Effector memory CD4-positive, alpha-beta T cell (primary cell): Measurements from ENCODE around the gene KL.

Source experiments
- DNase-seq, 3 donors: peaks; one replicate each; pipeline ENCODE4 v3.0.0-alpha.2; 2020
- H3K27ac ChIP-seq: 2 replicates; pipeline ENCODE4 v1.7.0; 2013; ENCODE audit warnings: mild to moderate bottlenecking, low read length, moderate library complexity; ENCODE audit not compliant: insufficient read depth, poor library complexity, severe bottlenecking
- H3K27me3 ChIP-seq: replicated peaks from 2 replicates; pipeline ENCODE4 v1.7.0; 2013; ENCODE audit warnings: mild to moderate bottlenecking, low read length; ENCODE audit not compliant: insufficient read depth, control insufficient read depth, poor library complexity, severe bottlenecking
- H3K36me3 ChIP-seq: 2 replicates; pipeline ENCODE4 v1.7.0; 2013; ENCODE audit warnings: mild to moderate bottlenecking, low read length, moderate library complexity; ENCODE audit not compliant: control insufficient read depth, insufficient read depth
- H3K4me1 ChIP-seq: 2 replicates; pipeline ENCODE4 v1.7.0; 2013; ENCODE audit warnings: low read length, mild to moderate bottlenecking; ENCODE audit not compliant: control insufficient read depth, insufficient read depth, poor library complexity, severe bottlenecking
- H3K4me3 ChIP-seq: 2 replicates; pipeline ENCODE4 v1.7.0; 2013; ENCODE audit warnings: low read length, low read depth, mild to moderate bottlenecking; ENCODE audit not compliant: insufficient read depth, poor library complexity, severe bottlenecking
- H3K9me3 ChIP-seq: 2 replicates; pipeline ENCODE4 v1.7.0; 2013; ENCODE audit warnings: mild to moderate bottlenecking, low read length, moderate library complexity; ENCODE audit not compliant: control insufficient read depth
- total RNA-seq, 3 donors: gene quantifications; one replicate each; lab custom pipeline; 2026; lab: John Stamatoyannopoulos, UW

KL gene
- 0 to 0.35 (median 0.19) reads per million in 3 donors for total RNA-seq

DNA sequence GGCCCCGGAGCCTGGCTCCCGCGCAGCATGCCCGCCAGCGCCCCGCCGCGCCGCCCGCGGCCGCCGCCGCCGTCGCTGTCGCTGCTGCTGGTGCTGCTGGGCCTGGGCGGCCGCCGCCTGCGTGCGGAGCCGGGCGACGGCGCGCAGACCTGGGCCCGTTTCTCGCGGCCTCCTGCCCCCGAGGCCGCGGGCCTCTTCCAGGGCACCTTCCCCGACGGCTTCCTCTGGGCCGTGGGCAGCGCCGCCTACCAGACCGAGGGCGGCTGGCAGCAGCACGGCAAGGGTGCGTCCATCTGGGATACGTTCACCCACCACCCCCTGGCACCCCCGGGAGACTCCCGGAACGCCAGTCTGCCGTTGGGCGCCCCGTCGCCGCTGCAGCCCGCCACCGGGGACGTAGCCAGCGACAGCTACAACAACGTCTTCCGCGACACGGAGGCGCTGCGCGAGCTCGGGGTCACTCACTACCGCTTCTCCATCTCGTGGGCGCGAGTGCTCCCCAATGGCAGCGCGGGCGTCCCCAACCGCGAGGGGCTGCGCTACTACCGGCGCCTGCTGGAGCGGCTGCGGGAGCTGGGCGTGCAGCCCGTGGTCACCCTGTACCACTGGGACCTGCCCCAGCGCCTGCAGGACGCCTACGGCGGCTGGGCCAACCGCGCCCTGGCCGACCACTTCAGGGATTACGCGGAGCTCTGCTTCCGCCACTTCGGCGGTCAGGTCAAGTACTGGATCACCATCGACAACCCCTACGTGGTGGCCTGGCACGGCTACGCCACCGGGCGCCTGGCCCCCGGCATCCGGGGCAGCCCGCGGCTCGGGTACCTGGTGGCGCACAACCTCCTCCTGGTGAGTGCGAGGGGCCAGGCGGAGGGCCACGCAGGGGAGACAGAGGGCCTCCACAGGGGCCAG is at the start of gene KL:
Gene KL, plus strand, starts transcription at position 10 of the 909 bp plus-strand sequence. Its CDS starts 18 bp downstream, at position 28.
- no peaks in the 10 kb centered on the region for H3K4me1 ChIP-seq
- no peaks in the 10 kb centered on the region for H3K9me3 ChIP-seq
- peaks cover 22% of the 10 kb centered on the region for H3K27me3 ChIP-seq
- H3K36me3 ChIP-seq = no peaks in the 10 kb centered on the region
- H3K4me3 ChIP-seq = no peak within 1 kb of the TSS
- H3K27ac ChIP-seq = no peak within 1 kb of the TSS
- no peak for DNase-seq

DNA sequence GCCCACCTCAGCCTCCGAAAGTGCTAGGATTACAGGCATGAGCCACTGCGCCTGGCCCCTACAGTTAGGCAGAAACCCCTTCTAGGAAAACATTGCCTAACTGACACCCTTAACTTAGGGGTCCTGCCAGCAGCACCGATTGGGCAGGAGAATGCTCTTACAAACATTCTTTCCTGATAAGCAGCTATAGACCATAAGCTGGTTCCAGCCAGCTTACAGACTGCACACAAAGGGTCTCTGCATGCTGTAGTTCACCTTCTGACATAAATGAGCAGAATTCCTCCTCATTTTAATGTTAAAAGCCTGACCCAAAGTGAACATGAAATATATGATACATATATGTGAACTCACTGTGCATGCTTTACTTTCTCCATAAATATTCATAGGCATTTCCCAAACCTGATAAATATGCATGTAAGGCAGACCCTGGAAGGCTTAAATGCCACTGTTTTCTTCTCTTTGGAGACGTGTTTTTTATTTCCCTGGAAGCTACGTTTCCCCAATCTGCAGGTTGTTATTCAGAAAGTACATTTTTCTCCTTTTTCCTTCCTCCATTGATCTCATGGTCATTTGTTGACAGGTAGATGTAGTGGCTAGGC is 48.5 kb upstream of the KL start:
- no peak for DNase-seq
- Histone ChIP-seq H3K4me3 (no peak overlapping the region), H3K27ac (no peak overlapping the region), H3K9me3 (no peaks in the 10 kb centered on the region), H3K4me1 (no peaks in the 10 kb centered on the region), H3K36me3 (no peaks in the 10 kb centered on the region), H3K27me3 (no peaks in the 10 kb centered on the region)

DNA sequence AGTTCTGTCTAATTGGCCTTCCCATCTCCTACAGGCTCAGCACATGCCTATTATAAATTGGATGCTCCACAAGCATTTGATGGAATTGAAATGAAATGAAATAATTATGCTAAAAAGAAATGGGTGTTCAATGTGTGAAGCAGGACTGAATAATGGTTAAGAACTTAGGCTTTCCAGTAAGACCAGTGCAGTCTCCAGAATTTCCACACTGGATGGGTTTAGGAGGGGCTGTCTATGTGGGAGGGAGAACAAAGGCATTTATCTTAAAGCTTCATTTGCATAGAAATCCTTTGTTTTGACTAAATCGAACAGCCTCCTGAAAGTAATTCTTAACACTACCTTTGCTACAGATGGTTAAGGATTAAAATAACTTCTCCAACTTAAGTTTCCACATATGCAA is 47.9 kb upstream of the KL start:
- H3K27ac ChIP-seq = no peak overlapping the region
- no peaks in the 10 kb centered on the region for H3K4me1 ChIP-seq
- H3K36me3 ChIP-seq = no peaks in the 10 kb centered on the region
- H3K27me3 ChIP-seq = no peaks in the 10 kb centered on the region
- no peak for DNase-seq
- H3K9me3 ChIP-seq = no peaks in the 10 kb centered on the region
- H3K4me3 ChIP-seq = no peak overlapping the region

DNA sequence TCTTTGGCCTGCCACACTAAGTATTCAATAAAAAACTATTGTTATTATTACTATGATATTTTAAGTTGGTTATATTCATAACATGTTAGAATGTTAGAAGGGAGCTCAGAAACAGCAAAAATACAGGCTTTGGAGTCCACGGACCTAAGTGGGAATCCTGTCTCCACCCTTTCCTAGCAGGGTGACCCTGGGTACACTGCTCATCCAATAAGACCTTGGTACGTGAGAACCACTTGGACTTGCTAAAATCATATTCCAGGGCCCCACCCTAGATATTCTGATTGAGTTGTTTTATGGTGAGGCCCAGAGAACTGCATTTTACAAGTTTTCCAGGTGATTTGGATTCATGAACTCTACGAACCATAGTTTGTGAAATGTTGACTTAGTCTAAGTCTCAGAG is 47.4 kb upstream of the KL start:
- no peaks in the 10 kb centered on the region for H3K4me1 ChIP-seq
- H3K27me3 ChIP-seq = no peaks in the 10 kb centered on the region
- no peak for DNase-seq
- H3K27ac ChIP-seq = no peak overlapping the region
- H3K4me3 ChIP-seq = no peak overlapping the region
- no peaks in the 10 kb centered on the region for H3K9me3 ChIP-seq
- H3K36me3 ChIP-seq = no peaks in the 10 kb centered on the region

DNA sequence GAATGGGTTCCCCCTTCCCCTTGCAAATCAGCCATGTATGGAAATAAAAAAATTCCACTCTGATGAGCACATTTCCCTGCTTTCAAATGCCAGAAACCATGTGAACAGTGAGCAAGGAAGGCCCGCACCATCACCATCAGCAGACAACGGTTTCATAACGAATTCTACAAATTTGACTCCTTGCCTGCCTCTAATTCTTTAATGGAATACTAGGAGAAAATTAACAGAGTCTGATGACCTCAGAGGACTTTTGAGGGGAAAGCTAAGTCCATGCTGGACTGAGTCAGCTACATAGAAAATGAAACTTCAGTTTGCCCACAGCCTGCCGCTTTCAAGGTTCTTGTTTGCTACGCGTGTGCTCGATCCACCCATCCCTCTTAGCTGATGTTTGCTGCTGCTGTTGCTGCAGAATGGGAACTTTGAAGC is 46.7 kb upstream of the KL start:
- Histone ChIP-seq H3K27ac (no peak overlapping the region), H3K4me3 (no peak overlapping the region), H3K9me3 (no peaks in the 10 kb centered on the region), H3K27me3 (no peaks in the 10 kb centered on the region), H3K36me3 (no peaks in the 10 kb centered on the region), H3K4me1 (no peaks in the 10 kb centered on the region)
- DNase-seq = no peak

DNA sequence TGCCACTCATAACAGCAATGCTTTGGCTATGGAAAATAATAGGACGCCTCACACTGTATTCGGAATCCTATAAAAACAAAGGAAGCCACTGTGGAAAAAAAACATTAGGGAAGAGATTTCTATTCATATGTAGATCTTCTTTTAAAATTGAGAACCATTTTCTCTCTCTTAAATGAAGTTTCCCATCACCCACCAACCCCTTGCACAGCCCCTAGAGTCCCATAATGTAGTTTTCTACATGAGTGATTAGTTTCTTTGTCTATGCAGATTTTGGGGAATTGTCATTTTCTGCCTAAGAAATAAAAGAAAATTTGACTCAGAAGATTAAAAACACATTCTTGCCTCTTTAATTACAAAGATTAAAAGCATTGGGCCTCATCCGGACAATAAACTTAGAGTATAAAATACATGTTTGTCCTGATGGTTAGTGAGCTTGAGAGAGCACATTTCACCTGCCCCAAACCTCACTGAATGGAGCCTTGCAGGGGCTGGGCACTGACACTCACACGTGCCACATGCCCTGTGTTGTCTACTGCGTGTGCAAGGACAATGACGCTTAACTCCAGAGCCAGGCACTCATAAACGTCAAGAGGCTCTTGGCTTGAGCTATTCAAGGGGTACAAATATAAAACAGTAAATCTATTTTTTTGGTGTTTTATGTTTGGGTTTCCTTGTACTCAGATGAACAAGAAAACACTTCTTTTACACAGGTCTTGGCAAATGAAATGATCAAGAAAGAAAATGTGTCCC is 40.0 kb upstream of the KL start:
- H3K27ac ChIP-seq = no peak overlapping the region
- no peak overlapping the region for H3K4me3 ChIP-seq
- no peaks in the 10 kb centered on the region for H3K4me1 ChIP-seq
- H3K36me3 ChIP-seq = no peaks in the 10 kb centered on the region
- no peaks in the 10 kb centered on the region for H3K9me3 ChIP-seq
- no peaks in the 10 kb centered on the region for H3K27me3 ChIP-seq
- DNase-seq = no peak

DNA sequence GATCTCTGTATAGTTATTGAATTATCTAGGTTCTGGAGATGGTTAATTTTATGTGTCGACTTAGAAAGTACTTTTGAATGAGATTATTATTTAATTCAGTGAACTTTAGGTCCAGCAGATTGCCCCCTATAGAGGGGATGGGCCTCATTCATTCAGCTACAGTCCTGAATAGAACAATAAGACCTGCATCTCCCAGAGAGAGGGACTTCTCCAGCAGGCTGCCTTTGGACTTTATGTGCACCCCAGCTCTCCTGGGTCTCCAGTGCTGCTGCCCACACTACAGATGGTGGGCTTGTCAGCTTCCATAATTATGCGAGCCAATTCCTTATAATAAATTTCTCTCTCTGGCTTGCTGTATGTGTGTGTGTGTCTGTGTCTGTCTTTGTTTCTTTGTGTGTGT is 39.3 kb upstream of the KL start:
- DNase-seq = no peak
- no peaks in the 10 kb centered on the region for H3K4me1 ChIP-seq
- no peaks in the 10 kb centered on the region for H3K9me3 ChIP-seq
- H3K27ac ChIP-seq = no peak overlapping the region
- no peaks in the 10 kb centered on the region for H3K27me3 ChIP-seq
- H3K4me3 ChIP-seq = no peak overlapping the region
- no peaks in the 10 kb centered on the region for H3K36me3 ChIP-seq

DNA sequence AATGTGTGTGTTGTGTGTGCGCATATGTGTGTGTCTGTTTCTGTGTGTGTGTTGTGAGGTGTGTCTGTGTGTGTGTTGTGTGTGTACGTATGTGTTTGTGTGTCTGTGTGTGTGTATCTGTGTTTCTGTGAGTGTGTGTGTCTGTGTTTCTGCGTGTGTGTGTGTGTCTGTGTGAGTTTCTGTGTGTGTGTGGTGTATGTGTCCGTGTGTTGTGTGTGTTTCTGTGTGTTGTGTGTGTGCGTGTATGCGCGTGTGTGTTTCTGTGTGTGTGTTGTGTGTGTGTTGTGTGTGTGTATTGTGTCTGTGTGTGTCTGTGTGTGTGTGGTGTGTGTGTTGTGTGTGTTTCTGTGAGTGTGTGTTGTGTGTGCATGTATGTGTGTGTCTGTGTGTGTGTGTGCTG is 38.9 kb upstream of the KL start:
- H3K4me3 ChIP-seq = no peak overlapping the region
- H3K27ac ChIP-seq = no peak overlapping the region
- H3K27me3 ChIP-seq = no peaks in the 10 kb centered on the region
- no peaks in the 10 kb centered on the region for H3K36me3 ChIP-seq
- no peak for DNase-seq
- no peaks in the 10 kb centered on the region for H3K4me1 ChIP-seq
- no peaks in the 10 kb centered on the region for H3K9me3 ChIP-seq

DNA sequence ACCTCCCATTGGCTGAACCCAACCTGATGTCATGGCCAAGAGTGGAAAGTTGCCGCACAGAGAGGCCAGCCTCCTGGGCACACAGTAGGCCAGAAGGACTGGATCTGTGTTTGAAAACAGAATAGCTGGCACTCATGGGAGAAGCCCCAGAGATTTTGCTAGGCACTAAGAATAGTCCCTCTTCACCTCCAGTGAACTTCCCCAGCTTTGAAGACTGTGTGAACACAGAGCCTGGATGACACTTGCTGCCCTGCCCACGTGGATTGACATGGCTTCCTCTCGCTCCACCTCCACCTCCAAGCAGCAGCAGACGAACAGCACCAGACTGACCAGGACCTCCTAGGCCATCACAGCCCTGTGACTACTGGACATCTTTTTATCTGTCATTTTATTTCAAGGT is 37.9 kb upstream of the KL start:
- Histone ChIP-seq H3K27me3 (no peaks in the 10 kb centered on the region), H3K4me3 (no peak overlapping the region), H3K27ac (no peak overlapping the region), H3K36me3 (no peaks in the 10 kb centered on the region), H3K9me3 (no peaks in the 10 kb centered on the region), H3K4me1 (no peaks in the 10 kb centered on the region)
- no peak for DNase-seq

DNA sequence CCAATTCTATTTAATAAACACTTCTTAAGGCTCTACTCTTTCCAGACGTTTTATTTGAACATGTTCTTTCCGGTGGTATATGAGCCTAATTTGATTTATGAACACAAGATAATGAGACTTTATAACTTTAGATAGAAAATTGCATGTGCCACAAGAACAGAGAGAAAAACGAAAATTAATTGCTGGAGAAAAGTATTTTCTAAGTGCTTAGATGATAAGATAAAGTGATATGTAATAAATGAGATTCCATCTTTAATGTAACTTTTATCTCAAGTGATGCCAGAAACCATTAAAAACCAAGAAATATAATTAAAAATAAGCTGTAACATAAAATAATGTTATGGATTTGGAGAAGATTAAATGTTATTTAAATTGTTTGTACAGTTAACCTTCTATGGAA is 33.2 kb upstream of the KL start:
- no peaks in the 10 kb centered on the region for H3K9me3 ChIP-seq
- H3K4me3 ChIP-seq = no peak overlapping the region
- H3K27me3 ChIP-seq = no peaks in the 10 kb centered on the region
- no peaks in the 10 kb centered on the region for H3K36me3 ChIP-seq
- no peak for DNase-seq
- no peaks in the 10 kb centered on the region for H3K4me1 ChIP-seq
- H3K27ac ChIP-seq = no peak overlapping the region
